NT2/D1 (cell line): Measurements from ENCODE around the gene HTT.

Source experiments
- SUZ12 ChIP-seq: IDR thresholded peaks from 2 replicates; pipeline ENCODE4 v1.6.1; 2011; ENCODE audit not compliant: insufficient read length, insufficient read depth; ENCODE audit errors: extremely low read depth
- YY1 ChIP-seq: IDR thresholded peaks from 2 replicates; pipeline ENCODE4 v1.6.1; 2011; ENCODE audit not compliant: insufficient read length, insufficient read depth
- ZNF274 ChIP-seq: IDR thresholded peaks from 2 replicates; pipeline ENCODE4 v1.6.1; 2011; ENCODE audit warnings: mild to moderate bottlenecking, low read depth, low read length

DNA sequence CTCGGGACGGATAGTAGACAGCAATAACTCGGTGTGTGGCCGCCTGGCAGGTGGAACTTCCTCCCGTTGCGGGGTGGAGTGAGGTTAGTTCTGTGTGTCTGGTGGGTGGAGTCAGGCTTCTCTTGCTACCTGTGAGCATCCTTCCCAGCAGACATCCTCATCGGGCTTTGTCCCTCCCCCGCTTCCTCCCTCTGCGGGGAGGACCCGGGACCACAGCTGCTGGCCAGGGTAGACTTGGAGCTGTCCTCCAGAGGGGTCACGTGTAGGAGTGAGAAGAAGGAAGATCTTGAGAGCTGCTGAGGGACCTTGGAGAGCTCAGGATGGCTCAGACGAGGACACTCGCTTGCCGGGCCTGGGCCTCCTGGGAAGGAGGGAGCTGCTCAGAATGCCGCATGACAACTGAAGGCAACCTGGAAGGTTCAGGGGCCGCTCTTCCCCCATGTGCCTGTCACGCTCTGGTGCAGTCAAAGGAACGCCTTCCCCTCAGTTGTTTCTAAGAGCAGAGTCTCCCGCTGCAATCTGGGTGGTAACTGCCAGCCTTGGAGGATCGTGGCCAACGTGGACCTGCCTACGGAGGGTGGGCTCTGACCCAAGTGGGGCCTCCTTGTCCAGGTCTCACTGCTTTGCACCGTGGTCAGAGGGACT lies 168.8 kb downstream of the HTT start:
- TF ChIP-seq YY1: no peak
- no peak for TF ChIP-seq ZNF274
- TF ChIP-seq SUZ12: no peak
